WI38 (cell line): ENCODE data around the gene RBMS1.

Experiments
- H3K4me3 ChIP-seq: 2 replicates; pipeline ENCODE4 v1.5.1; 2011; ENCODE audit warnings: low read depth, mild to moderate bottlenecking, control low read depth, low read length
- CTCF ChIP-seq: IDR thresholded peaks from 2 replicates; pipeline ENCODE4 v1.5.1; 2012; ENCODE audit warnings: low read depth, mild to moderate bottlenecking, control low read depth, low read length

RBMS1 gene

GRCh38 chr2:160303076-160303475 is 190.5 kb downstream of the RBMS1 start:
- no peak for TF ChIP-seq CTCF

GRCh38 chr2:160301420-160301819 is 192.2 kb downstream of the RBMS1 start:
- no peak overlapping the region for H3K4me3 ChIP-seq
- no peak for TF ChIP-seq CTCF

More at GRCh38 chr2:160303076-160303475, 190.5 kb downstream of the RBMS1 start:
- H3K4me3 ChIP-seq, result no peak overlapping the region

GRCh38 chr2:160300203-160300602 is 193.4 kb downstream of the RBMS1 start:
- TF ChIP-seq CTCF, result no peak
- H3K4me3 ChIP-seq, result no peak overlapping the region

- no peak overlapping the region for H3K4me3 ChIP-seq
- no peak for TF ChIP-seq CTCF
Observed at GRCh38 chr2:160299540-160299939, 194.1 kb downstream of the RBMS1 start.

- H3K4me3 ChIP-seq, result no peak overlapping the region
- TF ChIP-seq CTCF, result no peak
Observed at GRCh38 chr2:160298960-160299359, 194.6 kb downstream of the RBMS1 start.

- no peak for TF ChIP-seq CTCF
- no peak overlapping the region for H3K4me3 ChIP-seq
Observed at GRCh38 chr2:160295519-160296207, 197.9 kb downstream of the RBMS1 start.

- H3K4me3 ChIP-seq, result no peak overlapping the region
- no peak for TF ChIP-seq CTCF
Observed at GRCh38 chr2:160294889-160295288, 198.7 kb downstream of the RBMS1 start.
